ENCODE data around the gene PLEKHJ1.

PLEKHJ1 gene

GRCh38 chr19:2194513-2195078 lies 41.5 kb downstream of the PLEKHJ1 start:
- no peak for DNase-seq

GRCh38 chr19:2193807-2194206 lies 42.3 kb downstream of the PLEKHJ1 start:
- DNase-seq, result no peak

GRCh38 chr19:2192862-2193261 lies 43.3 kb downstream of the PLEKHJ1 start:
- DNase-seq, result no peak

- DNase-seq, result no peak
Observed at GRCh38 chr19:2191456-2192310, 44.4 kb downstream of the PLEKHJ1 start.

DNA sequence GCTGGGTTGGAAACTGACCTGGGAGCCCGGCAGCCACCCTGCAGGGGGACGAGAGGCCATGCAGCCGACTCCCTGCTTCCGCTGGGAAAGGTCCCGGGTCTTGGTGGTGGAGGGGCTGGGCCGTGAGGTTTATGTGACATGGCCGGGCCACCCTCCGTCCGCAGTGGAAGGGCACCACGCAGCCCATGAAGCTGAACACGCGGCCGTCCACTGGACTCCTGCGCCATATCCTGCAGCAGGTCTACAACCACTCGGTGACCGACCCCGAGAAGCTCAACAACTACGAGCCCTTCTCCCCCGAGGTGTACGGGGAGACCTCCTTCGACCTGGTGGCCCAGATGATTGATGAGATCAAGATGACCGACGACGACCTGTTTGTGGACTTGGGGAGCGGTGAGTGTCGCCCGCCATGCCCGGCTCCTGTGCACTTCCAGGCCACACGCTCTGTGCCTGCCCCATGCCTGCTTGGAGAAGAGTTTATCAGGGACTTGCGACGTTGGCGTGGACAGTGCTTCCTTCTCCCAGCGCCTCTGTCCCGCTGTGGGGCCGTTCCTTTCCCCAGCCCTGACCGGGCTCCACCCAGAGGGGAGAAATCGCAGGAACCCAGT lies 45.2 kb downstream of the PLEKHJ1 start:
- DNase-seq, result no peak

DNA sequence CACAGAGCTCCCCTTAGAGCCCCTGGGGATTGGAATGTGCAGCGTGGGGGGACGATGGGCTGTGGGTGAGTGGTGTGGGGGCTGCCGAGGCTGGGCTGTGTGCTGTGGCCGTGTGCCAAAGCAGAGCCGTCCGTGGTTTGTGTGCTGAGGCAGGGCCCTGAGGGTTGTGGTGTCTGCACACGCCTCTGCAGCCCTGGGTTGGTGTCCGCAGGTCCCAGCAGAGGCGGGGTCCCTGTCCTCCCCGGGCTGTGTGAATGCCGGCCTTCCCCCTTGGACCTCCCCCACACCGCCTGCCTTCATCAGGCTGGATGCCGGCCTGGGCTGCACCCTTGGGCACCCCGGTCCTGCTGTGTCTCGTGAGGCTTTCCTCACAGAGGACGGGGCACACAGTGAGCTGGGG lies 46.2 kb downstream of the PLEKHJ1 start:
- no peak for DNase-seq

DNA sequence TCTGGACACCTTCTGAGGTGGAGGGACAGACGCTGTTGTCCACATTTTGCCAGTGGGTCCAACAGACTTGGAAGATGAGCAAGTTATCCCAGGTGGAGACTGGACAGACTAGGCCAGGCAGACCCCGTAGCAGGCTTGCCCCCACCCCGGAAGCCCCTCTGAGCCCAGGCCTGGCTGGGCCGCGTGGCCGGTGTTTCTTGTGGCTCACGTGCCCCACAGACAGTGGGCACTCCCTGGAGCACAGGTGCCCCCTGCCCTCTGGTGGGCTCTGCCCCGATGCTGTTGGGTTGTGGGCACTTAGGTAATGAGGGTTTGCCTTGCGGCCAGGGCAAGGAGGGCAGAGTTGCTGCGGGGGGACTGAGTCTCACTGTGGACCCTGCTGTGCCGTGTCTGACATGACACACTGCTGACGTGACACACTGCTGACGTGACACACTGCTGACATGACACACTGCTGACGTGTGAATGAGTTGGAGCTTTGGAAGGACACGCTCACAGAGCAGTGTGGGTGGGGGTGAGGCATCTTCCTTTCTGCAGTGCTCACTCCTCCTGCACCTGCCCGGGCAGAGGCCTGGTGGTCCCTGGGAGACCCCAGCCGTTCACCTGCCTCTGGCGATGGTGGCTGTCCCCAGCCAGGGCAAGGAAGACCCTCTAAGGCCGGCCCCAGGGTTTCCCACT lies 47.3 kb downstream of the PLEKHJ1 start:
- DNase-seq, result no peak

- DNase-seq, result no peak
Observed at GRCh38 chr19:2187159-2187558, 49.0 kb downstream of the PLEKHJ1 start.

DNA sequence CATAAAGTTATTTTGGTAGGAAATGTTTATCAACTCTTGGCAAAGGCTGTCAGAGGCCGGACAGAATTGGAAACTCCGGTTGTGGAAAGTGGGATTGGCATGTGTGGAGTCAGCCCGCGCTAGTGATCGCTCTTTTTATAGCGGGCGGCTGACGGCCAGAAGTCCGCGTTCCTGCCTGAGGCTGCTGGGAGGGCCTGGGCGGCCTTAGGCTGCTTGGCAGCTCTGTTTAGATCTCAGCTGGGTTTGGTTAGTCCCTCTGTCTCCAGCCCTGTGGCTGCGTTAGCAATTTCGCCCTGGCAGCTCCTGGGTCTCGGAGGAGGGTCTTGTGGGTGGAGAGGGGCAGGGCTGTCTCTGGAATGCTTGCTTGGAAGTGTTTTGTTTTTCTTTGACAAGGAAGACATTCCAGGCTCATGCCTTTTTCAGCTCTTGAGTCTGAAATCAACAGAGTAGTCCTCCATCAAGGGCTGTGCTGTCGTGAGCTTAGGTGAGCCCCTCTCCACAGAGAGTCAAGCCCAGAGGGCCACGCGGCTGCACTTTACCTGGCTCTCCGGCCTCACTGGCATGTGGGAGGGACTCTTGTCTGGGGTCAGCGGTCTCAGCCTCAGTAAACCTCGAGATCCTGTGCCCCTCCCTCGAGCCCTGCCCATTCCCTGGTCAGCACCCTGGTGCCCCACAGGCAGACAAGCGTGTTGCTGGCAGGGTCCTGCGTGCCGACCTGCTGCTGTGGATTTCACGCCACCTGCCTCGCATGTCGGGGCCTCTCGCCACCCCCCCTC lies 49.9 kb downstream of the PLEKHJ1 start:
- no peak for DNase-seq

DNA sequence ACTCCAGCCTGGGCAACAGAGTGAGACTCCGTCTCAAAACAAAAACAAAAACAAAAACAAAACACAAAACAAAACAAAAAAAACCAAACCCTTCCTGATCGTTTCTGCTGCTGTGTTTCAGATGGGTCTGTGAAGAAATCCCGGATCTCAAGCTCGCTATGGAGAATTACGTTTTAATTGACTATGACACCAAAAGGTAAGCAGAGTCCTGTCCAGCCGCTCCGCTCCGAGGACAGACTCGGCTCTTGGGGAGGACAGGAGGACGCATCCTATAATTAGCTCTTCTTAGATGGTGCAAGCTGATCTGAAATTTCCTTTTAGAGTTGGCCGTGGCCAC lies 50.4 kb downstream of the PLEKHJ1 start:
- no peak for DNase-seq

DNA sequence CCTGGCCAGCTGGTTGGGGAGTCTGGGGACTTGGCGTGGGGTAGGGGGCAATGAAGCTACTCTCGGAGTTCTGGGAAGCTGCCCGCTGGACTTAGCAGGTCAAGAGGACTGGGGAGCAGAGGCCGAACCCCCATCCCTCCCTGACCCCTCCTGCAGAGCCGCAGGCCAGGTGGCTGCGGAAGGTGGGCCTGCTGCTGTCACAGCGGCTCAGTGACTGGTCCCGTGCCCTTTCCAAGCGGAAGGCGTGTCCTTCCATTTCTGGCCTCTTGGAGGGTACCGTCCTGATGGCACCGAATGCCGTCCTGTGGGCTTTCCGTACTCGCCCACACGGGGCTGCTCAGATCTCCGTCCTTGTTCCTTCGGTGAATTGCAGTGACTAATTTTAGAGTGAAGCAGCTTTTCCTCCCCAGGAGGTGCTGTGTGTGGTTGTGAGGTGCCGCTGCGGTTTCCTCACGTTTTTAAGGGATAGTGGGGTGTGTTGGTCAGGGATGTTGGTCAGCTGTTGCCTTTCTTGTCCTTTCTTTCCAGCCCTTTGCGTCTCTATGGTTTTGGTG lies 51.6 kb downstream of the PLEKHJ1 start:
- DNase-seq, result no peak

Data from NCI-H774 (cell line).